ENCODE results near the gene ENTHD1. TPM values are rescaled to one million over a fixed set of nuclear protein-coding genes. Genes with fewer than 3 reads are reported as not detected.

Gene ENTHD1
- polyA plus RNA-seq, 1 donor = not detected

DNA sequence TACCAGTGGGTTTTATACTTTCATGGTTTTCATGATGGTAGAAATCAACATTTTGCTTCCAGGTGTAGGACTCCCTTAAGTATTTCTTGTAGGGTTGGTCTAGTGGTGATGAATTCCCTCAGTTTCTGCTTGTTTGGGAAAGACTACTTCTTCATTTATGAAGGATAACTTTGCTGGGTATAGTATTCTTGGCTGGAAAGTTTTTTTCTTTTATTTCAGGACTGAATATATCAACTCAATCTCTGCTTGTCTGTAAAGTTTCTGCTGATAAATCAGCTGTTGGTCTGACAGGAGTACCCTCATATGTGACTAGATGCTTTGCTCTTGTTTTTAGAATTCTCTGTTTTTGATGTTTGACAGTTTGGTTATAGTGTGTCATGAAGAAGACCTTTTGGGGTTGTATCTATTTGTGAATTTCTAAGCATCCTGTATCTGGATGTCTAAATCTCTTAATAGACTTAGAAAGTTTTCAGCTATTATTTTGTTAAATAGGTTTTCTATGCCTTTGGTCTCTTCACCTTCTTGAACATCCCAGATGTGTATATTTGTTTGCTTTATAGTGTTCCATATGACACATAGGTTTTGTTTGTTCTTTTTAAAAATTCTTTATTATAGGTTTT lies 95.9 kb downstream of the ENTHD1 start:
- no peak for DNase-seq (ENCODE audit: low read depth)

- no peak for DNase-seq (ENCODE audit: low read depth)
Measured at GRCh38 chr22:39789788-39790187, 103.8 kb downstream of the ENTHD1 start.

GRCh38 chr22:39785232-39785631 lies 108.3 kb downstream of the ENTHD1 start:
- no peak for DNase-seq (ENCODE audit: low read depth)

- DNase-seq (ENCODE audit: low read depth) = no peak
Measured at GRCh38 chr22:39777716-39778454, 115.7 kb downstream of the ENTHD1 start.

DNA sequence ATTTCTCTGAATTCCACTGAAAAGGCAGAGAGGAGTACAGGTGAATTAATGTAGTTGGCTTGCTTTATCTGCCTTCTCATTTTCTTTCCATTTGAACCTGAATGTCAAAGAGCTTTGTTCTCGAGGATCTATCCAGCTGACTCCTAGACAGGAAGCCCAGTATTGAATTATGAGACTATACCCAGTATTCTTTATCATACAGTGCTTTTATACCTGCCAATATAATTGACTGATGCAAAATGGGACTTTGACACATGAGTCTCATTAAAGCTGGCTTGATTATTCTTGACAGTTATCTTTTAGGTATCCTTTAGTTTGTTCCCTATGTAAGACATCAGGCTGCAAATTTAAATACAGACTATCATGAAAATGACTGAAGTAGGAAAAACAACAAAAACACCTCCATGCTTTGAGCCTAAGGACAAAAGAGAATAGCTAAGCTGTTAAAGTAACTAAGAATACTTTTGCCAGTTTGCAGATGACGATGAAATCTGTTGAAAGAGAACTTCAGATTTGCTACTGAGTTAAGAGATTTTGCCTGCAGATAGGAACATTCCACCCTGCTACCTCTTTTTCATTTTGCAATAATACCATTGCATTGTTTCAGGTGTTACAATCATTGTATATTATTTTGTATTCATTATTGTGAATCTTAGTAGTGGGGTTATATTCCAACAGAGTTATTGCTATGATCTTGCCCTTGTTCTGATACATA lies 117.1 kb downstream of the ENTHD1 start:
- DNase-seq (ENCODE audit: low read depth) = no peak

DNA sequence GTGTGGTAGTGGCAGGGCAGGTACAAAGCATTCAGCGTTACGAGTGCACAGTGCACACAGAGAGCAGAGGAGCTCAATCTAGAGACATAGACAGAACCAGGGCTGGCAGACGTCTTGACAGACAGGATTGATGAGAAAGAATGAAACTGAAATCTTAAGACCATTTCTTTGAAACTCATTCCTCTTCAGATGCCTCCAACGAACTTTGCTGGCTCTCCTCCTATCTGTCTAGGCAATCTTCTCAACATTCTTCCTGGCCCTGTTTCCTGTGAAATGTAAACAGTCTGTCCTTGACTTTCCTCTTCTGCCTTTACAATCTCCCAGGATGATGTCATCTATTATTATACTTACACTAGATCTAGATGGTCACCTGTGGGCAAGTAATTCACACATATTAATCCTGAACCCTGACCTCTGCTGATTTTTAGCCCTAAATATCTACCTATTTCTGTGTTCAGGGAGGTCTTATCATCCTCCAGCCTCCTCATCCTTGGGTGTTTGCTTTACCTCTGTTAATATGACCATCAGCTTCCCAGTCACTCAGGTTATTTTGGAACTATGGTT lies 119.5 kb downstream of the ENTHD1 start:
- DNase-seq (ENCODE audit: low read depth) = no peak

GRCh38 chr22:39773503-39773902 lies 120.1 kb downstream of the ENTHD1 start:
- DNase-seq (ENCODE audit: low read depth) = no peak

- DNase-seq (ENCODE audit: low read depth) = no peak
Measured at GRCh38 chr22:39771486-39771885, 122.1 kb downstream of the ENTHD1 start.

DNA sequence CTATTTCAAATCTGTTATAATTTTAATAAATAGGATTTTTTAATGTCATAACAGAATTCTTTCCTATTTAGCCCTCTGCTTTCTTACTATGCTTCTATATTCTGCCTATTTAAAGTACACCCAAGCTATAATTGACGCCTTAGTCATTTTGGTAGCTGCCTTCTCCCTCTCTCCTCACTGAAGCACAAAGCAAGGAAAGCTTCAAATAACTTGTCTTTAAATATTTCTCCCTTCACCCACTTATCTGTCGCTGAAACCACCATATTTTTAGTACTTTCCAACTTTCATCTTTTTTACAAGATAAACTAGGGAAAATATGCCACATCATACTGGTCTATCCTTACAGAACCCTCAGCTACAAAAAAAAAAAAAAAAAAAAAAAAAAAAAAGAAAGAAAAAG lies 127.9 kb downstream of the ENTHD1 start:
- no peak for DNase-seq (ENCODE audit: low read depth)

DNA sequence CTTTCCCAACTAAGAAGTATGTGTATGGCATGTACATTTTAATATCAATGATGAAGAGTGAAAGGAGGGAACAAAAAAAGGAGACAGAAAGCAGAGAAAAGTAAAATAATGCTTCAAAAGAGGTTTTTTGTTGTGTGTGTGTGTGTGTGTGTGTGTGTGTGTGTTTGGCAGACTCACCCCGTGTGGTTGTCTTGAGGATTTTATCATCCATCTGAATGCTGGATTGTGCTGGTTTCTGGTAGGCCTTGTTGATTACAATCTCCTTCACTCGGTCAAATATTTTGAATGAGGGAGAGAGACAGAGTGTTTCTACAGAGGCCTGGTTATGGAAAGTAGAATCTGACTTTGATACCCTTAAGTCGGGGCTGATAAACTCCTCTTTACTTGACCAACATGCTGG lies 128.5 kb downstream of the ENTHD1 start:
- no peak for DNase-seq (ENCODE audit: low read depth)

- DNase-seq (ENCODE audit: low read depth) = no peak
Measured at GRCh38 chr22:39763276-39763675, 130.3 kb downstream of the ENTHD1 start.

GRCh38 chr22:39750759-39751158 lies 142.8 kb downstream of the ENTHD1 start:
- DNase-seq (ENCODE audit: low read depth) = no peak

DNA sequence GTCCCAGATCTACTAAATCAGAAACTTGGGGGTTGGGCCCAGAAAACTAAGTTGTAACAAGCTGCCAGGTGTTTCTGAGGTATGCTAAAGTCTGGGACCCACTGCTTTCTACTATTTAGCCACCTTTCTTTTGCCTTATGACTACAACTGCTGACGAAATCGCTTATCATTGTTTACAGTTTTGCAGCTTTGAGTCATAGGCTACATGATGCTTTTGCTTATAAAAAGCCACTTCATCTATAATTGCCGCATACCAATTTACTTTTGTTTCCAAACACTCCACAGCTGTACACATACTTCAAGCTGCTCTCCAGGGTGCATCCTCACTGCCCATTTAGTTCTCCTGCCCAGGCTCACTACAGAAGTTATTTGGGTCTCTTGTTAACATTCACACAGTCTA lies 144.7 kb downstream of the ENTHD1 start:
- no peak for DNase-seq (ENCODE audit: low read depth)

DNA sequence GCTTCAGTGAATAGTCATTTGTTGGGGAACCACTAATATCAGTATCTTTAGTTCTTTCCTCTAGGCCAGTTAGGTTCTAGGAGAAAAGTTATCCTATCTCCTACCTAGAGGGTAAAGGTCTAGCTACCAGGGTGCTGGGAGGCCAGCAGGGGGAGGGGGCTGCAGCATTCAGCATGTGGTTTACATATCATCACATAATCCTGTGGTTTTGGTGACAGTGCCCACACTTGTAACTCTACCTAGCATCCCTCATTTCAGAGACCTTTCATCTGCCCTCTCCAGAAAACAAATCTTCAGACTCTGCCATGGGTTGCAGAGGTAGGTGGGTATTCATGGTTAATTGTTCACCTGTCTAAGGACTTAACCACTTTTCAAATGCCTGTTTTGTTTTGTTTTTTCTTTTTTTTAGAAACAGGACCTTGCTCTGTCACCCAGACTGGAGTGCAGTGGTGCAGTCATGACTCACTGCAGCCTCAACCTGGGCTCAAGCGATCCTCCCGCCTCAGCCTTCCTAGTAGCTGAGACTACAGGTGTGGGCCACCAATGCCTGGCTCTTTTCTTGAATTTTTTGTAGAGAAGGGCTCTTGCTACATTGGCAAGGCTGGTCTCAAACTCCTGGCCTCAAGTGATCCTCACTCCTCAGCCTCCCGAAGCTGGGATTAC lies 146.8 kb downstream of the ENTHD1 start:
- DNase-seq (ENCODE audit: low read depth) = no peak

DNA sequence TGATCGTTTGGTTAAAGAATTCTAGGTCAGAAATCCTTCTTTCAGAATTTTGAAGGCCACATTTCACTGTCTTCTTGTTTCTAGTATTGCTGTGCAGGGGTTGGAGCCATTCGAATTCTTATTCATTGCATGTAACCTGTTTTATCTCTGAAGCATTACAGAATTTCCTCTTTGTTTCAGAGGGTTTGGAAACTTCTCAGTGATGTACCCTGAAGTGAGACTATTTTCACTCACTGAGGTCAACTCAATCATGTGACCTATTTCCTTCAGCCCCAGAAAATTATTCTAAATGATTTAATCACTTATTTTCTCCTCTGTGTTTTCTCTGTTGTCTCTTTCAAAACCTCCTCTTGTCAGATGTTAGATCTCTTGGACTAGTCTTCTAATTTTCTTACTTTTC lies 147.8 kb downstream of the ENTHD1 start:
- no peak for DNase-seq (ENCODE audit: low read depth)

DNA sequence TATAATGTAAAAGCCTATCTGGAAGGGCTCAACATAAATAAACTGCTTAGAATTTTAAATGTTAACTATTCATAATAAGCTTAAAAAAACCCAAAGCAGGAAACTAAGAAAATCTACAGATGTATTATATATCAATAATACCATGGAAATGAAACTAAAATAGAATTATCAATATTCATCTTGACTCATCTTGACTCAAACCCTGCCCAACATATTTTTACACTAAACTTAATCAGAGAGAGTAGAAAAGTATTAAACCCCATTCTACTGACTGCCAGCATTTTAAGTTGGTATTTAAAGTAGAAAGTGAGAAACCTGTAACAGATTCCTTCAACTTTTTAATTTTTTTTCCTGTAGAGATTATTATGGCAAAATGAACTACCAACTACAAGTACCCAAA lies 149.2 kb downstream of the ENTHD1 start:
- no peak for DNase-seq (ENCODE audit: low read depth)

- no peak for DNase-seq (ENCODE audit: low read depth)
Measured at GRCh38 chr22:39743935-39744334, 149.6 kb downstream of the ENTHD1 start.

DNA sequence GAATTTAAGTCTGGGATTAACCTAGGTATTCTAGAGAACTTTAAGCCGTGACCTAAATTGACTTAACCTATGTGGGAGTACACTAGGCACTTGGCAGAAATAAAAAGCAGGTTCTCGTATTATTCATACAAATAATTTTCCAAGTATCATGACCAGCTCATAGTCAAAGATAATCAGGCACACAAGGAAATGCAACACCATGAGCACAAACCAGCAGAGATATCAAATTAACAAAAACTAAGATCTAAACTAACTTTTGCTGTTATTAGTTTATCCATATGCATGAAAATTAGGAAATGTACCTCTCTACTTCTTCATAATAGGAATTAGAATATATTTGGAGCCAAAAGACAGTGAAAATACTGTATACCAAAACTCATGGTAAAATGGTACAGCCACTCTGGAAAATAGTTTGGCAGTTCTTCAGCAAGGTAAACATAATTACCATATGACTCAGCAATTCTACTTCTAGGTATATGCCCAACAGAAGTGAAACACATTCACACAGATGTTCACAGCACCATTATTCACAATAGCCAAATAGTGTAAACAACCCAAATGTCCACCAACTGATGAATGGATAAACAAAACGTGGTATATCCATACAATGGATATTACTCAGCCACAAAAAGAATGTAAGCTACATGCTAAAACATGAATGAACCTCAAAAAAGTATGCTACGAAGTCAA lies 154.1 kb downstream of the ENTHD1 start:
- no peak for DNase-seq (ENCODE audit: low read depth)

- DNase-seq (ENCODE audit: low read depth) = no peak
Measured at GRCh38 chr22:39738746-39739145, 154.8 kb downstream of the ENTHD1 start.

DNA sequence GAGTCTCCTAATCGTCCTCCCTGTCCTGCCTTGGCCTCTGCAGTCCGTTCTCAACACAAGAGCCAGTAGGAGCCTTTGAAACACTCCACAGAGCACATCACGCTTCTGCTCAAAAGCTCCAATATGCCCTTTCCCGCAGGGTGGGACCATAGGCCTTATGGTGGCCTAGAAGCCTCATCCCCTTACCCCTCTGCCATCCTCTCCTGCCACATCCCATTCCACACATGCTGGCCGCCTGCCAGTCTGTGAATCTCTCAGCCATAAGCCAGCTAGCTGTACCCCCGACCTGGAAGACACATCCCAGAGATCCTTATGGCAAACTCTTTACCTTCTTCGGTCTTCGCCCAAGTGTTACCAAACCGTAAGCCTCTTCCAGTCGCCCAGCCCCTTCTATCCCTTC lies 157.8 kb downstream of the ENTHD1 start:
- no peak for DNase-seq (ENCODE audit: low read depth)

- DNase-seq (ENCODE audit: low read depth) = no peak
Measured at GRCh38 chr22:39734866-39735265, 158.7 kb downstream of the ENTHD1 start.

Measured in forelimb muscle (tissue), 1 donor.